ENCODE measurements around the gene GRIK3.

- TF ChIP-seq JUN (CRISPR knock-in tag; IDR thresholded peaks at IDR 0.05): no peak
- no peak for TF ChIP-seq GRHL2 (CRISPR knock-in tag; IDR thresholded peaks at IDR 0.05; ENCODE audit: insufficient replicate concordance, severe bottlenecking)
- TF ChIP-seq GABPB1 (CRISPR knock-in tag; IDR thresholded peaks at IDR 0.05): no peak
- TF ChIP-seq MLX (CRISPR knock-in tag; IDR thresholded peaks at IDR 0.05): no peak
- TF ChIP-seq, protein P1, sequence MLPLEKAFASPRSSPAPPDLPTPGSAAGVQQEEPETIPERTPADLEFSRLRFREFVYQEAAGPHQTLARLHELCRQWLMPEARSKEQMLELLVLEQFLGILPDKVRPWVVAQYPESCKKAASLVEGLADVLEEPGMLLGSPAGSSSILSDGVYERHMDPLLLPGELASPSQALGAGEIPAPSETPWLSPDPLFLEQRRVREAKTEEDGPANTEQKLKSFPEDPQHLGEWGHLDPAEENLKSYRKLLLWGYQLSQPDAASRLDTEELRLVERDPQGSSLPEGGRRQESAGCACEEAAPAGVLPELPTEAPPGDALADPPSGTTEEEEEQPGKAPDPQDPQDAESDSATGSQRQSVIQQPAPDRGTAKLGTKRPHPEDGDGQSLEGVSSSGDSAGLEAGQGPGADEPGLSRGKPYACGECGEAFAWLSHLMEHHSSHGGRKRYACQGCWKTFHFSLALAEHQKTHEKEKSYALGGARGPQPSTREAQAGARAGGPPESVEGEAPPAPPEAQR (CRISPR knock-in tag; IDR thresholded peaks at IDR 0.05): no peak
- TF ChIP-seq FOXK1 (CRISPR knock-in tag; IDR thresholded peaks at IDR 0.05): no peak
- TF ChIP-seq, protein P2, sequence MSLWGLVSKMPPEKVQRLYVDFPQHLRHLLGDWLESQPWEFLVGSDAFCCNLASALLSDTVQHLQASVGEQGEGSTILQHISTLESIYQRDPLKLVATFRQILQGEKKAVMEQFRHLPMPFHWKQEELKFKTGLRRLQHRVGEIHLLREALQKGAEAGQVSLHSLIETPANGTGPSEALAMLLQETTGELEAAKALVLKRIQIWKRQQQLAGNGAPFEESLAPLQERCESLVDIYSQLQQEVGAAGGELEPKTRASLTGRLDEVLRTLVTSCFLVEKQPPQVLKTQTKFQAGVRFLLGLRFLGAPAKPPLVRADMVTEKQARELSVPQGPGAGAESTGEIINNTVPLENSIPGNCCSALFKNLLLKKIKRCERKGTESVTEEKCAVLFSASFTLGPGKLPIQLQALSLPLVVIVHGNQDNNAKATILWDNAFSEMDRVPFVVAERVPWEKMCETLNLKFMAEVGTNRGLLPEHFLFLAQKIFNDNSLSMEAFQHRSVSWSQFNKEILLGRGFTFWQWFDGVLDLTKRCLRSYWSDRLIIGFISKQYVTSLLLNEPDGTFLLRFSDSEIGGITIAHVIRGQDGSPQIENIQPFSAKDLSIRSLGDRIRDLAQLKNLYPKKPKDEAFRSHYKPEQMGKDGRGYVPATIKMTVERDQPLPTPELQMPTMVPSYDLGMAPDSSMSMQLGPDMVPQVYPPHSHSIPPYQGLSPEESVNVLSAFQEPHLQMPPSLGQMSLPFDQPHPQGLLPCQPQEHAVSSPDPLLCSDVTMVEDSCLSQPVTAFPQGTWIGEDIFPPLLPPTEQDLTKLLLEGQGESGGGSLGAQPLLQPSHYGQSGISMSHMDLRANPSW (CRISPR knock-in tag; conservative IDR thresholded peaks at IDR 0.05; ENCODE audit: low read depth): no peak
- TF ChIP-seq ZNF263 (CRISPR knock-in tag; IDR thresholded peaks at IDR 0.05; ENCODE audit: low read depth): no peak
- TF ChIP-seq, protein P3, sequence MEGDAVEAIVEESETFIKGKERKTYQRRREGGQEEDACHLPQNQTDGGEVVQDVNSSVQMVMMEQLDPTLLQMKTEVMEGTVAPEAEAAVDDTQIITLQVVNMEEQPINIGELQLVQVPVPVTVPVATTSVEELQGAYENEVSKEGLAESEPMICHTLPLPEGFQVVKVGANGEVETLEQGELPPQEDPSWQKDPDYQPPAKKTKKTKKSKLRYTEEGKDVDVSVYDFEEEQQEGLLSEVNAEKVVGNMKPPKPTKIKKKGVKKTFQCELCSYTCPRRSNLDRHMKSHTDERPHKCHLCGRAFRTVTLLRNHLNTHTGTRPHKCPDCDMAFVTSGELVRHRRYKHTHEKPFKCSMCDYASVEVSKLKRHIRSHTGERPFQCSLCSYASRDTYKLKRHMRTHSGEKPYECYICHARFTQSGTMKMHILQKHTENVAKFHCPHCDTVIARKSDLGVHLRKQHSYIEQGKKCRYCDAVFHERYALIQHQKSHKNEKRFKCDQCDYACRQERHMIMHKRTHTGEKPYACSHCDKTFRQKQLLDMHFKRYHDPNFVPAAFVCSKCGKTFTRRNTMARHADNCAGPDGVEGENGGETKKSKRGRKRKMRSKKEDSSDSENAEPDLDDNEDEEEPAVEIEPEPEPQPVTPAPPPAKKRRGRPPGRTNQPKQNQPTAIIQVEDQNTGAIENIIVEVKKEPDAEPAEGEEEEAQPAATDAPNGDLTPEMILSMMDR (IDR thresholded peaks at IDR 0.05): no peak
- no peak for TF ChIP-seq SMAD3 (CRISPR knock-in tag; IDR thresholded peaks at IDR 0.05; ENCODE audit: borderline replicate concordance)
- no peak for TF ChIP-seq NFYB (CRISPR knock-in tag; conservative IDR thresholded peaks at IDR 0.05; ENCODE audit: low read depth)
- TF ChIP-seq, protein P4, sequence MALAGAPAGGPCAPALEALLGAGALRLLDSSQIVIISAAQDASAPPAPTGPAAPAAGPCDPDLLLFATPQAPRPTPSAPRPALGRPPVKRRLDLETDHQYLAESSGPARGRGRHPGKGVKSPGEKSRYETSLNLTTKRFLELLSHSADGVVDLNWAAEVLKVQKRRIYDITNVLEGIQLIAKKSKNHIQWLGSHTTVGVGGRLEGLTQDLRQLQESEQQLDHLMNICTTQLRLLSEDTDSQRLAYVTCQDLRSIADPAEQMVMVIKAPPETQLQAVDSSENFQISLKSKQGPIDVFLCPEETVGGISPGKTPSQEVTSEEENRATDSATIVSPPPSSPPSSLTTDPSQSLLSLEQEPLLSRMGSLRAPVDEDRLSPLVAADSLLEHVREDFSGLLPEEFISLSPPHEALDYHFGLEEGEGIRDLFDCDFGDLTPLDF (CRISPR knock-in tag; IDR thresholded peaks at IDR 0.05): no peak
These were observed 209.1 kb downstream of the GRIK3 start for GRCh38 chr1:36825226-36825625.

Measured in WTC11 (cell line).